ENCODE measurements around the gene CNFN. TPM values are rescaled to one million over a fixed set of nuclear protein-coding genes. Genes with fewer than 3 reads are reported as not detected.

The CNFN gene
- total RNA-seq, 1 experiment from 2014 or later = 7.1 TPM

GRCh38 chr19:42370626-42371175 lies 19.4 kb downstream of the CNFN start:
- Histone ChIP-seq H2AK5ac (ENCODE audit: insufficient read length, low read length) (no peak overlapping the region), H2BK20ac (ENCODE audit: low read depth, low read length, poor library complexity, severe bottlenecking) (no peak overlapping the region), H3K14ac (ENCODE audit: insufficient read depth, low read length) (no peak overlapping the region), H3K4me1 (ENCODE audit: insufficient read depth, low read length) (peaks cover 5% of the 10 kb centered on the region; the same call in 1 of the 2 replicates), H4K5ac (ENCODE audit: insufficient read length, low read depth, low read length) (no peak overlapping the region), H3K56ac (ENCODE audit: insufficient read length, low read depth, low read length) (no peak overlapping the region), H3K23me2 (ENCODE audit: insufficient read length, low read depth, low read length, poor library complexity, severe bottlenecking) (peaks cover 3% of the 10 kb centered on the region), H2BK15ac (ENCODE audit: low read depth, low read length) (no peak overlapping the region), H3T11ph (ENCODE audit: low read length) (no peak overlapping the region), H3K4me2 (ENCODE audit: insufficient read depth, insufficient read length, low read length) (peak overlapping the region; percentile 36), H4K91ac (ENCODE audit: insufficient read length, low read depth, low read length) (no peak overlapping the region), H3K18ac (ENCODE audit: insufficient read length, low read depth, low read length) (no peak overlapping the region), H3K27ac (ENCODE audit: insufficient read length, low read depth, low read length) (no peak overlapping the region), H3K9me3 (ENCODE audit: control insufficient read depth, low read depth, low read length) (no peaks in the 10 kb centered on the region), H3K9ac (ENCODE audit: extremely low read depth, insufficient read length, low read length) (no peak overlapping the region), H2BK120ac (ENCODE audit: low read depth, low read length, poor library complexity, severe bottlenecking) (no peak overlapping the region), H4K8ac (replicated peaks; ENCODE audit: insufficient read length, low read depth, low read length) (no peak overlapping the region), H2BK12ac (ENCODE audit: insufficient read length, low read depth, low read length) (no peak overlapping the region), H3K4ac (ENCODE audit: low read depth, low read length) (no peak overlapping the region), H3K23ac (ENCODE audit: insufficient read length, low read depth, low read length) (no peak overlapping the region), H3K79me1 (ENCODE audit: insufficient read depth, low read depth, low read length, poor library complexity, severe bottlenecking) (no peaks in the 10 kb centered on the region), H4K20me1 (ENCODE audit: control insufficient read depth, insufficient read depth, insufficient read length) (no peaks in the 10 kb centered on the region), H2AFZ (ENCODE audit: low read length) (no peak overlapping the region), H3K27me3 (ENCODE audit: insufficient read depth, low read length) (no peaks in the 10 kb centered on the region), H3K79me2 (ENCODE audit: insufficient read depth, low read length) (no peaks in the 10 kb centered on the region), H2BK5ac (ENCODE audit: insufficient read length, low read length) (no peak overlapping the region)
- H3K4me3 Mint-ChIP-seq = peak overlapping the region in 1 of 2 experiments; percentile 35; a peak in 1 of 5 replicates
- peaks cover 1% of the 10 kb centered on the region; the same call in 1 of the 2 replicates for H3K27me3 Mint-ChIP-seq (ENCODE audit: low read depth)
- peak overlapping the region; percentile 75 to 95 (median 95); a peak in 5 of 7 replicates for H3K27ac Mint-ChIP-seq
- TF ChIP-seq CTCF (conservative IDR thresholded peaks at IDR 0.05) = no peak
- DNase-seq = no peak
- H3K36me3 Mint-ChIP-seq (ENCODE audit: insufficient read depth in 1 of 3, low read depth in 3 of 3) = peaks cover 22 to 44% (median 38%) of the 10 kb centered on the region in 3 experiments
- WGBS (ENCODE audit: extremely low coverage, insufficient read length, low lambda C conversion rate) = no CpG with 5 or more reads among the region's 12 CpGs
- H3K9me3 Mint-ChIP-seq = peaks cover 3 to 4% of the 10 kb centered on the region in 2 experiments; a peak in 3 of 5 replicates
- H3K4me1 Mint-ChIP-seq = peaks cover 35 to 48% of the 10 kb centered on the region in 2 experiments

All from H9 (cell line).